GDM1 (cell line): Measurements from ENCODE around the gene F2RL1.
"Not testable (repeated sequence)": the region's sequence is repeated elsewhere in the genome, so short reads cannot be mapped to it uniquely, and the experiment has no call there.

Experiments
- DNase-seq: peaks from one replicate; lab custom pipeline; 2025; lab: John Stamatoyannopoulos, UW

Gene F2RL1, protein sequence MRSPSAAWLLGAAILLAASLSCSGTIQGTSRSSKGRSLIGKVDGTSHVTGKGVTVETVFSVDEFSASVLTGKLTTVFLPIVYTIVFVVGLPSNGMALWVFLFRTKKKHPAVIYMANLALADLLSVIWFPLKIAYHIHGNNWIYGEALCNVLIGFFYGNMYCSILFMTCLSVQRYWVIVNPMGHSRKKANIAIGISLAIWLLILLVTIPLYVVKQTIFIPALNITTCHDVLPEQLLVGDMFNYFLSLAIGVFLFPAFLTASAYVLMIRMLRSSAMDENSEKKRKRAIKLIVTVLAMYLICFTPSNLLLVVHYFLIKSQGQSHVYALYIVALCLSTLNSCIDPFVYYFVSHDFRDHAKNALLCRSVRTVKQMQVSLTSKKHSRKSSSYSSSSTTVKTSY

DNA sequence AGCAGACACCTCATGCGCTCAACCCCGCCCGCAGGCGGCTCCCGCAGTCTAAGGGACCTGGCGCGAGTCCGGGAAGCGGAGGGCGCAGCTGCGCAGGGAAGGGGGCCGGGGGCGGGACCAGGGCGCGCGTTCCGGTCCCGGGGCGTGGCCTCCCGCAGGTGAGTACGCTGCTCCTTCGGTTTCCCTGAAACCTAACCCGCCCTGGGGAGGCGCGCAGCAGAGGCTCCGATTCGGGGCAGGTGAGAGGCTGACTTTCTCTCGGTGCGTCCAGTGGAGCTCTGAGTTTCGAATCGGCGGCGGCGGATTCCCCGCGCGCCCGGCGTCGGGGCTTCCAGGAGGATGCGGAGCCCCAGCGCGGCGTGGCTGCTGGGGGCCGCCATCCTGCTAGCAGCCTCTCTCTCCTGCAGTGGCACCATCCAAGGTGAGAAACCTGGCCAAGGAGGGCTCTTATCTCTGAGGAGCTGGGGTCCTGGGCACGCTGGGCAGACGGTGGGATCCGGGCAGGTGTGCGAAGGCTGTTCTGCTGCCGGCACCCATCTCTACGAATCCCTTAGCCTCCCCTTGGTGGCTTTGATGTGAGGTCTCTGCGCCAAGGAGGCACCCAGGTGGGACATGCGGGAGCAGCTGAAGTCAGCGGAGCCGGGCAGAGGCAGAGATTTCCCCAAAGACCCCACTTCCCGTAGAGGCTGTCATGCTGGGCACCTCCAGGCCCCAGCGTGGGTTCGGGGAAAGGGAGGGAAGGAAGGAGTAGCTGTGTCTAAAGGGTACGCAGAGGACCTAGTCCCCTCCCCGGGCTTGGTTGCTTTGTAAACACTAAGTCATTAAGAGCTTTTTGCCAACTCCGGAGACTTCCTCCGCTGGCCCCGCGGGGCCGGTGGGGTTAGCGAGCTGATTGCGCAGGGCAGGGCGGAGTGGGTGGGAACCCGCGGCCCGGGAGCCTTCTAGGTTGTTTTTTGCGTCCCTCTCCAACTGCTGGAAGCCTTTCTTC is at the start of gene F2RL1:
Gene F2RL1, plus strand, starts transcription at position 187 of the 988 bp plus-strand sequence. Its CDS starts 153 bp downstream, at position 340.
- no peak for DNase-seq

DNA sequence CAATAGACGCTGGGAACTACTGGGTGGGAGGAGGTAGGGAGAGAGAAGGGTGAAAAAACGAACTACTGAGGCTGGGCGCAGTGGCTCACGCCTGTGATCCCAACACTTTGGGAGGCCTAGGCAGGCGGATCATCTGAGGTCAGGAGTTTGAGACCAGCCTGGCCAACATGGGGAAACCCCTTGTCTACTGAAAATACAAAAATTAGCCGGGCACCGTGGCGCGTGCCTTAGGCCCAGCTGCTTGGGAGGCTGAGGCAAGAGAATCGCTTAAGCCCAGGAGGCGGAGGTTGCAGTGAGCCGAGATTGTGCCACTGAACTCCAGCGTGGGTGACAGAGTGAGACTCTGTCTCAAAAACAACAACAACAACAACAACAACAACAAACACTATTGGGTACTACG is 47.8 kb upstream of the F2RL1 start:
- DNase-seq: not testable (repeated sequence)

GRCh38 chr5:76771705-76772405 is 47.0 kb upstream of the F2RL1 start:
- no peak for DNase-seq

- no peak for DNase-seq
These were observed 42.9 kb upstream of the F2RL1 start for GRCh38 chr5:76775921-76776320.

DNA sequence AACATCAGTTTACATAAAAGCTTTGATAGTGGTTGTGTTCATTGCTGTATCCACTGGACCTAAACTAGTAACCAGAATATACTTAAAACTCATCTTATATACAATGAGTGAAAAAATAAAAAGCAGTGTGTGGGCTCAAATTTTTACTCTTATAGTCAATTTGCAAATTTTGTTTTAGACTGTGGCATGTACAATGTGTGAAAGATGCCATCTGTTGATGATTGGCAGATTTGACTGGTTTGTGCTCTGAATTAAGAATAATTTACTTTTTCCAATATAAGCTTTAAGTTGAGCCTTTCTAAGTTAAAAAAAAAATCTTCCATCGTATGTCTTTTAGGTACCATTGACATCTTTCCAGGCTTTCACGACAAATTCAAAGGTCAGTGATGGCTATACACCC is 42.4 kb upstream of the F2RL1 start:
- no peak for DNase-seq

DNA sequence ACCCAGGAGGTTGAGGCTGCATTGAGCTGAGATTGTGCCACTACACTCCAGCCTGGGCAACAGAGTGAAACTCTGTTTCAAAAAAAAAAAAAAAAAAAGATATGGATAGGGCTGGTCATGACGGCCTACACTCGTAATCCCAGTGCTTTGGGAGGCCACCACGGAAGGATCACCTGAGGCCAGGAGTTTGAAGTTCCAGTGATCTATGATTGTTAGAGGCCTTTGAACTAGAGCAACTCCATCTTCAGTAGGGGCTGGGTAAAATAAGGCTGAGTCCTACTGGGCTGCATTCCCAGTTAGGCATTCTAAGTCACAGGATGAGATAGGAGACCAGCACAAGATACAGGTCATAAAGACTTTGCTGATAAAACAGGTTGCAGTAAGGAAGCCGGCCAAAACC is 38.2 kb upstream of the F2RL1 start:
- DNase-seq: not testable (repeated sequence)

- no peak for DNase-seq
These were observed 37.1 kb upstream of the F2RL1 start for GRCh38 chr5:76781775-76782174.

DNA sequence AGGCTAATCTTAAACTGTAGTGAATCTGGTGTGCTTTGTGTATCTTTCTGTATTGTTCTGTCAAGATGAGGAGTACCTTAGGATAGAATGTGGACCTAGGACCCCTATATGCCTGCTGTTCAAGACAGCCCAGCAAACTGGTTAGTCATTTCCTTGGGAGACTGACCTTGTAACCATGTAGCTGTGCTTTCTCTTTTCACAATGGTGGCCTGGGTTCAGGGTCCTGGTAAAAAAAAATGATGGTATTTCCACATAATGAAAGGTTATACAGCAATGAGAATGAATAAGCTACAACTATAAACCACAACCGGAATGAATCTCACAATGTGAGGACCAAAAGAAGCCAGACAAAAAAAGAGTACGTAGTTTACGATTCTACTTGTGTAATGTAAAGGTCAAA is 36.4 kb upstream of the F2RL1 start:
- DNase-seq: no peak

DNA sequence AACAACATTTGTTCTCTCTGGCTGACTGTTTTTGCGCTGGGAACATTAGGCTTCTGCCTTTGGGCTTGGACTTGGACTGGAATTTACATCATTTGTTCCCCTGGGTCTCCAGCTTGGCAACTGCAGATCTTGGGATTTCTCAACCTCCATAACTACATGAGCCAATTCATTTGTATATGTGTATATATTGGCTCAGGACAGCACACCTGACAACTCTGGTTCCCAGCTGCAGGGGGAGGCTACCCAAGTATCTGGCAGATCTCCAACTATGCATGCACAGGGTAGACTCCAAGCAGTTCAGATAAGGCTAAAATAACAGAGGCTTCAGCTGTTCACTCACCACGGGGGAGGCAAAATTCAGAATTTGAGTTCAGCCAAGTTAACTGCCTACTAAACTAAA is 31.6 kb upstream of the F2RL1 start:
- no peak for DNase-seq

GRCh38 chr5:76788362-76788761 is 30.5 kb upstream of the F2RL1 start:
- DNase-seq: no peak

DNA sequence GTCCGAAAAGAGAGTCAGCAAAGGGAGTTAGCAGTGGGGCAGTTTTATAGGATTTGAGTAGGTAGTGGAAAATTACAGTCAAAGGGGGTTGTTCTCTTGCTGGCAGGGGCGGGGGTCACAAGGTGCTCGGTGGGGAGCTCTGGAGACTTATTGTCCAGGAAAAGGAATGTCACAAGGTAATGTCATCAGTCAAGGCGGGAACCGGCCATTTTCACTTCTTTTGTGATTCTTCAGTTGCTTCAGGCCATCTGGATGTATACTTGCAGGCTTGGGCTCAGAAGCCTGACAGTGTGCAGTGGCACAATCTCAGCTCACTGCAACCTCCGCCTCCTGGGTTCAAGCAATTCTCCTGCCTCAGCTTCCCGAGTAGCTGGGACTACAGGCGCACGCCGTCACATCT is 29.6 kb upstream of the F2RL1 start:
- DNase-seq: not testable (repeated sequence)

DNA sequence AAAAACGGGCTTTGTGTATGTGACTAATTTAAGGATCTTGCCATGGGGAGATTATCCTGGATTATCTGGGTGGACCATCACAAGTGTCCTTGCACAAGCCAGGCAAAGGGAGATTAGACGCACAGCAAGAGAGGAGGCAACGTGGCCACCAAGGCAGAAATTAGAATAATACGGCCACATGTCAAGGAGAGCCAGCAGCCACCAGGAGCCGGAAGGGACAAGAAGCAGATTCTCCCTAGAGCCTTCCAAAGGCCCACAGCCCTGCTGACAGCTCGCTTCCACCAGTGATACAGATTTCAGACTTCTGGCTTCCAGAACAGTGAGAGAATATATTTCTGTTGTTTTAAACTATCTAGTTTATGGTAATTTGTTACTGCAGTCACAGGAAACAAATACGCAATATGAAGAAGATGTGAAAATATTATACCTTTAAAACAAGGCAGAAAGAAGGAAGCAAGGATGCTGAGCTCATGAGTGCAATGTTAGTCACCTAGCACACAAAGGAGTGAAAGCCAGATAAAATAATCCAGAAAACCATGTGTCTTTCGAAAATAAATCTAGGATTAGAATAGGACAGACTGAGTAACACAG is 28.7 kb upstream of the F2RL1 start:
- DNase-seq: no peak

GRCh38 chr5:76790632-76791290 is 28.1 kb upstream of the F2RL1 start:
- DNase-seq: no peak

DNA sequence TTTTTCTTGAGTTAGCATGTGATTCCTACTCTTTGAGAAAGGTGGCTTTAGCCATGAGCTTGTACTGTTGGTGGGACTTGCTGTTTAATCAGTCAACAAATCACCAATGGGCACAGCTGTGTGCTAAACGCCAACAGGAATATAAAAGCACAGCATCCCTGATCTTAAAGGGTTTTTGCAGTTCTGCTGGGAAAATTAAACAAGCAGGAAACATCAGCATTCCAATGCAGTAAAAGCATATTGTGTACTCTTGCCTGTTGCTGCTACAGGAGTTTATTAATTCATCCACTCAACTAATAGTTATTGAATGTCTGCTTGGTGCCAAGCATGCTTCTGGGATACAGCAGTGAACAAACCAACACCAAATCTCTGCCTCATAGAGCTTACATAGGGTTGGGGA is 27.4 kb upstream of the F2RL1 start:
- DNase-seq: no peak

DNA sequence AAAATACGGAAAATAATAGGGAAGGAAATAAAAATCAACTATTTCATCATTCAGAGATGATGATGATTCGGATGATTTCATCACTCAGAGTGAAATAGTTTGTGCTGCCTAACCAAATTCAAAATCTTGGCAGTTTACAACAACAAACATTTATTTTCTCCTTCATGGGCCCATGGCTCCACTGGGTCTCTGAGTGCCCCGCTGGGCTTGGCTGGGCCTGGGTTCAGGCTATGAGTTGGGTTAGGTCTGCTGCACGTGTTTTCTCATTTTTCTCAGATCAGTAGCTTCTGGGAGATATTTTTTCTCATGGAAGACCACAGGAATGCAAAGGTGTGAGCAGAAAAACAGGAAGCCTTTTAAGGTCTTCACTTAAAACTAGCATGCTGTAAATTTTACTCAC is 24.0 kb upstream of the F2RL1 start:
- no peak for DNase-seq

DNA sequence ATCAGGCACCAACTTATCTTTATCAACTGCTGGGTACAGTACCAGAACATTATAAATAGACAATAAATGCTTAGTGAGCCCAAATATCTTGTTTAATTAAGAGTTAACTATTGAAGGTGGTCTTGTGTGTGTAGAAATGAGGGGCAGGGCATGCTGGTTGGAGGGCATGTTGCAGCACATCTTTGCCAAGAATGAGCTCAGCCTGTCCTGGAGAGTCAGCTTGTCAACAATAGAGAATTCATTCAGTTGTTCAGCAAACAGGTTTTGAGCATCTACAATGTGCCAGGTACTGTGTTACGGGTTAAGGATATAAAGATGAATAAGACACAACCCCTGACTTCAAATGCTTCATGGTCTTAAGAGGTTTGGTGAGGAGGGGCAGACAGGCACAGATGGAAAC is 19.2 kb upstream of the F2RL1 start:
- no peak for DNase-seq

DNA sequence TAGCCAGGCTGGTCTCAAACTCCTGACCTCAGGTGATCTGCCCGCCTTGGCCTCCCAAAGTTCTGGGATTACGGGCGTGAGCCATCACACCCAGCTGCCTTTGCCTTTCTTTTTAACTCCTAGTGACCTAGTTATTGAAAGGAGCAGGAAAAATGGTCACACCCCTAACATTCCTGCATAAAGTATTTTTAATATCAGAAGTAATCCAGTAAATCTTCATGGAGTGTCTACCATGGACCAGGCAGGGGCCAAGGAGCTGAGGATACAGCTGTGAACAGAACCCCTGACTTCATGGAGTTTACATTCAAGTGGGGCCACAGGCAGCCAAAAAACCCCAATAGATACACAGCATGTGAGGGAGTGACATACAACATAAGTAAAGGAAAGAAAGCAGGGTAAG is 18.3 kb upstream of the F2RL1 start:
- DNase-seq: no peak

DNA sequence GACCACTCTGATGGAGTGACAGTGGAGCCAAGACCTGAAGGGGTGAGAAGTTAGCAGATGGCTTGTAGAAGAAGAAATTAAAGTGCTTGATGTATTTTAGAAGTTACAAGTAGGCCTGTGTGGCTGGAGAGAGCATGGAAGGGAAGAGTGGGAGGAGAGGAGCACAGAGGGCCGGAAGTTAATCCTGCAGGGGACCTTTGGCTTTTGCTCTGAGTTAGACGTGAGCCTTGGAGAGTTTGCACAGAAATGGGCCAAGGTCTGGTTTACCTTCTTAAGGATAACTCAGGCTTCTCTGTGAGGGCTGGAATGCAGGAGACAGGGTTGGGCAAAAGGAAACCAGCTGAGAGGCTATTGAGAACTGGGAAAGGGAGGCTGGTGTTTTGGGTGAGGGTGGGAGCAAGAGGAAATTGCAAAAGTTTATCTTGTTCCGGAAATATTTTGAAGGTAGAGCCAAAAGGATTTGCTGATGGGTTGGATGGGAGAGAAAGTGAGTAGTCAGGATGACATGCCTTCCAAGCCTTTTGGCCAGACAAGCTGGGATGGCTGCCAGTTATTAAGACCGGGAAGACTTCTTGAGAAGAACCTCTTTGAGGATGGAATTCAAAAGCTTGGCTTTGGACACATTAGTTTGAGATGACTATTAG is 17.5 kb upstream of the F2RL1 start:
- DNase-seq: no peak

- no peak for DNase-seq
These were observed 17.0 kb upstream of the F2RL1 start for GRCh38 chr5:76801803-76802195.

DNA sequence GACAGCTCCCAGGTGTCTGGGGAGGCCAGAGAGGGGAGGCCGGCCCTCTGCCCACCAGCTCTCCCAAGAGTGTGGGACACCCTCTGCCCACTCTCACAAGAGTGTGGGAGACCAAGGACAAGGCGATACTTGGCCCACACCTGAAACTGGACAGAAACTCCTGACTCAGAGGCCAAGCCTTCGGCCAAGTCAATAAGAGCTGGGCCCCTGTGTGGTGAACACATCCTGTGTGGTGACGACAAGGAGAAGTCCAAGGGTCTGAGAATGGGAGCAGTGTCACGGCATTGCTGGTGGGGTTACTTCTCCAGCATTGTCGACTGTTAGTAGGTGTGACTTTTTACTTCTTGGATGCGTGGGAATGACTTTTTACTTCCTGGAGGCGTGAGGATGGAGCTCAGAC is 14.6 kb upstream of the F2RL1 start:
- no peak for DNase-seq
